ENCODE data around the gene C1orf122. TPM values are rescaled to one million over a fixed set of nuclear protein-coding genes. Genes with fewer than 3 reads are reported as not detected.

The C1orf122 gene
- polyA plus RNA-seq, 12 donors, result 21.3 to 67.5 (median 31.9) TPM; not detected in 1

GRCh38 chr1:37831809-37832208 lies 24.2 kb downstream of the C1orf122 start:
- no peak for DNase-seq

- DNase-seq, result no peak
These were observed 29.2 kb downstream of the C1orf122 start for GRCh38 chr1:37836788-37837187.

GRCh38 chr1:37839676-37840075 lies 32.1 kb downstream of the C1orf122 start:
- DNase-seq, result no peak

GRCh38 chr1:37840711-37841110 lies 33.1 kb downstream of the C1orf122 start:
- no peak for DNase-seq

- no peak for DNase-seq
These were observed 34.1 kb downstream of the C1orf122 start for GRCh38 chr1:37841652-37842051.

- DNase-seq, result no peak
These were observed 36.9 kb downstream of the C1orf122 start for GRCh38 chr1:37844536-37844935.

GRCh38 chr1:37845049-37845646 lies 37.6 kb downstream of the C1orf122 start:
- DNase-seq, result no peak

GRCh38 chr1:37845786-37846185 lies 38.2 kb downstream of the C1orf122 start:
- no peak for DNase-seq

- DNase-seq, result no peak
These were observed 39.2 kb downstream of the C1orf122 start for GRCh38 chr1:37846647-37847339.

- no peak for DNase-seq
These were observed 41.9 kb downstream of the C1orf122 start for GRCh38 chr1:37849480-37849879.

GRCh38 chr1:37850352-37850955 lies 42.9 kb downstream of the C1orf122 start:
- DNase-seq, result no peak

- DNase-seq, result no peak
These were observed 43.7 kb downstream of the C1orf122 start for GRCh38 chr1:37851262-37851661.

GRCh38 chr1:37851782-37852210 lies 44.2 kb downstream of the C1orf122 start:
- DNase-seq, result no peak

- no peak for DNase-seq
These were observed 45.6 kb downstream of the C1orf122 start for GRCh38 chr1:37853157-37853556.

GRCh38 chr1:37854406-37854805 lies 46.8 kb downstream of the C1orf122 start:
- DNase-seq, result no peak

Other genes starting within 250 kb of the C1orf122 start
- gene GNL2, start 211.9 kb upstream of the C1orf122 start, polyA plus RNA-seq (ENCODE audit: insufficient read length in 12 of 12), result 100 to 1,000 TPM in 1 of 12 donors, 10 to 100 TPM in 10, not detected in 1; 45.6 to 104 (median 55.1) TPM
- gene RSPO1, start 172.9 kb upstream of the C1orf122 start, polyA plus RNA-seq (ENCODE audit: insufficient read length in 12 of 12), result 1 to 10 TPM in 2 of 12 donors, under 1 TPM in 1, not detected in 9; 0.70 to 8.2 (median 4.5) TPM
- gene CDCA8, start 115.3 kb upstream of the C1orf122 start, polyA plus RNA-seq (ENCODE audit: insufficient read length in 12 of 12), result 10 to 100 TPM in 5 of 12 donors, 1 to 10 TPM in 6, not detected in 1; 5.7 to 13.7 (median 8.9) TPM
- under 1 TPM in 6 of 12 donors, not detected in 6; 0.04 to 0.24 (median 0.11) TPM for gene EPHA10, start 42.7 kb upstream of the C1orf122 start, polyA plus RNA-seq (ENCODE audit: insufficient read length in 12 of 12)
- 1 to 10 TPM in 10 of 12 donors, not detected in 2; 2.1 to 6.1 (median 3.0) TPM for gene MANEAL, start 13.9 kb upstream of the C1orf122 start, polyA plus RNA-seq (ENCODE audit: insufficient read length in 12 of 12)
- gene YRDC, start 418 bp downstream of the C1orf122 start, polyA plus RNA-seq (ENCODE audit: insufficient read length in 12 of 12), result 10 to 100 TPM in 2 of 12 donors, 1 to 10 TPM in 9, not detected in 1; 5.3 to 11.9 (median 7.3) TPM
- 10 to 100 TPM in 2 of 12 donors, 1 to 10 TPM in 9, not detected in 1; 5.3 to 12.8 (median 6.8) TPM for gene MTF1, start 51.8 kb downstream of the C1orf122 start, polyA plus RNA-seq (ENCODE audit: insufficient read length in 12 of 12)
- 10 to 100 TPM in 6 of 12 donors, 1 to 10 TPM in 5, not detected in 1; 3.5 to 16.5 (median 10.2) TPM for gene INPP5B, start 139.3 kb downstream of the C1orf122 start, polyA plus RNA-seq (ENCODE audit: insufficient read length in 12 of 12)
- gene SF3A3, start 182.2 kb downstream of the C1orf122 start, polyA plus RNA-seq (ENCODE audit: insufficient read length in 12 of 12), result 10 to 100 TPM in 11 of 12 donors, not detected in 1; 32.6 to 95.5 (median 60.7) TPM
- 100 to 1,000 TPM in 6 of 12 donors, 10 to 100 TPM in 5, not detected in 1; 66.7 to 236 (median 115) TPM for gene FHL3, start 197.7 kb downstream of the C1orf122 start, polyA plus RNA-seq (ENCODE audit: insufficient read length in 12 of 12)
- 100 to 1,000 TPM in 8 of 12 donors, 10 to 100 TPM in 3, not detected in 1; 80.5 to 128 (median 105) TPM for gene UTP11, start 204.9 kb downstream of the C1orf122 start, polyA plus RNA-seq (ENCODE audit: insufficient read length in 12 of 12)
- gene POU3F1, start 239.0 kb downstream of the C1orf122 start, polyA plus RNA-seq (ENCODE audit: insufficient read length in 12 of 12), result 1 to 10 TPM in 3 of 12 donors, under 1 TPM in 7, not detected in 2; 0.31 to 3.3 (median 0.72) TPM